ENCODE data around the gene PLA2G2D. TPM values are rescaled to one million over a fixed set of nuclear protein-coding genes. Genes with fewer than 3 reads are reported as not detected.

The PLA2G2D gene
- total RNA-seq, 1 experiment from 2014 or later, result not detected

DNA sequence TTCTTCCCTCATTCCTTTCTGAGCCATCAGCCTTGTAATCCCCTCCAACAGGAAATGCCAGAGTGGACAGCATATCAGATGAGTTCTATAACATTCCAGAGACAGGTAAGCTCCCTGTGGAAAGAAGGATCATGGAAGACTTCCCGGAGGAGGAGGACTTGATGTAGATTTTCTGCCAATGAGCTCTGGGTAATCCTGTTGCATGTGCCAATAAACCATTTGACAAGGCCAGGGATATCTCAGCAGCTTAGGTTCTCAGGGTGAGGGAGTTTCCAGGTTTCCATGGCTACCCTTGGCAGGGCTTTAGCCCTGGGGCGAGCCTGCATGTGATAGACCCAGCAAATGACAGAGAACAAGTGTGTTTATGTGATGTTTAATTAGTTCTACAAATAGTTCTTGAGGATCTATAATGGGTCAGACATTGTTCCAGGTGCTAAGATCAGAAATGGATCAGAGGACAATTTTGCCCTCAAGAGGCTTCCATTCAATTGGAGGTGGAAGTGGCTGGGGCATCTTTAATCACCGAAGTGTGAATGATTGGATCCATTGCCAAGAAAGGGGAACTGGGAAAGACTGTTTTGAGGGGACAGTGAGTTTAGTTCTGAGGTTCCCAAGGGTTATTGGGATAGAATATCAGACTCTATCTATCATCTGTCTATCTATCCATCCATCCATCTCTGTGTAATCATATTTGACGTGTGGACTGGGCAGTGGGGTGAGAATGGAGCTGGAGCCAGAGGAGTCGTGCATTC, 42.5 kb downstream of the PLA2G2D start:
- H3K4me3 Mint-ChIP-seq, result no peak overlapping the region
- Histone ChIP-seq H4K20me1 (ENCODE audit: control insufficient read depth, insufficient read depth, insufficient read length) (no peaks in the 10 kb centered on the region), H2BK15ac (ENCODE audit: low read depth, low read length) (no peak overlapping the region), H3K23ac (ENCODE audit: insufficient read length, low read depth, low read length) (no peak overlapping the region), H3K14ac (ENCODE audit: insufficient read depth, low read length) (no peak overlapping the region), H3K27me3 (ENCODE audit: insufficient read depth, low read length) (no peaks in the 10 kb centered on the region), H2BK12ac (ENCODE audit: insufficient read length, low read depth, low read length) (no peak overlapping the region), H3K4me2 (ENCODE audit: insufficient read depth, insufficient read length, low read length) (no peak overlapping the region), H3K79me1 (ENCODE audit: insufficient read depth, low read depth, low read length, poor library complexity, severe bottlenecking) (no peaks in the 10 kb centered on the region), H3K23me2 (ENCODE audit: insufficient read length, low read depth, low read length, poor library complexity, severe bottlenecking) (no peaks in the 10 kb centered on the region), H4K91ac (ENCODE audit: insufficient read length, low read depth, low read length) (no peak overlapping the region), H3K9me3 (ENCODE audit: control insufficient read depth, low read depth, low read length) (no peaks in the 10 kb centered on the region), H4K8ac (replicated peaks; ENCODE audit: insufficient read length, low read depth, low read length) (no peak overlapping the region), H3K56ac (ENCODE audit: insufficient read length, low read depth, low read length) (no peak overlapping the region), H3K18ac (ENCODE audit: insufficient read length, low read depth, low read length) (no peak overlapping the region), H2AFZ (ENCODE audit: low read length) (no peak overlapping the region), H2BK120ac (ENCODE audit: low read depth, low read length, poor library complexity, severe bottlenecking) (no peak overlapping the region), H4K5ac (ENCODE audit: insufficient read length, low read depth, low read length) (no peak overlapping the region), H3K27ac (ENCODE audit: insufficient read length, low read depth, low read length) (no peak overlapping the region), H2AK5ac (ENCODE audit: insufficient read length, low read length) (no peak overlapping the region), H3K4me1 (ENCODE audit: insufficient read depth, low read length) (no peaks in the 10 kb centered on the region), H3K9ac (ENCODE audit: extremely low read depth, insufficient read length, low read length) (no peak overlapping the region), H2BK5ac (ENCODE audit: insufficient read length, low read length) (no peak overlapping the region), H3K4ac (ENCODE audit: low read depth, low read length) (no peak overlapping the region), H3K79me2 (ENCODE audit: insufficient read depth, low read length) (no peaks in the 10 kb centered on the region), H3T11ph (ENCODE audit: low read length) (no peak overlapping the region), H2BK20ac (ENCODE audit: low read depth, low read length, poor library complexity, severe bottlenecking) (no peak overlapping the region)
- no peaks in the 10 kb centered on the region for H3K36me3 Mint-ChIP-seq (ENCODE audit: insufficient read depth in 1 of 3, low read depth in 3 of 3)
- no peaks in the 10 kb centered on the region for H3K9me3 Mint-ChIP-seq
- H3K4me1 Mint-ChIP-seq, result peaks cover 6 to 14% of the 10 kb centered on the region in 2 experiments
- peaks cover 5% of the 10 kb centered on the region for H3K27me3 Mint-ChIP-seq (ENCODE audit: low read depth)
- H3K27ac Mint-ChIP-seq, result no peak overlapping the region
- TF ChIP-seq, protein P1, sequence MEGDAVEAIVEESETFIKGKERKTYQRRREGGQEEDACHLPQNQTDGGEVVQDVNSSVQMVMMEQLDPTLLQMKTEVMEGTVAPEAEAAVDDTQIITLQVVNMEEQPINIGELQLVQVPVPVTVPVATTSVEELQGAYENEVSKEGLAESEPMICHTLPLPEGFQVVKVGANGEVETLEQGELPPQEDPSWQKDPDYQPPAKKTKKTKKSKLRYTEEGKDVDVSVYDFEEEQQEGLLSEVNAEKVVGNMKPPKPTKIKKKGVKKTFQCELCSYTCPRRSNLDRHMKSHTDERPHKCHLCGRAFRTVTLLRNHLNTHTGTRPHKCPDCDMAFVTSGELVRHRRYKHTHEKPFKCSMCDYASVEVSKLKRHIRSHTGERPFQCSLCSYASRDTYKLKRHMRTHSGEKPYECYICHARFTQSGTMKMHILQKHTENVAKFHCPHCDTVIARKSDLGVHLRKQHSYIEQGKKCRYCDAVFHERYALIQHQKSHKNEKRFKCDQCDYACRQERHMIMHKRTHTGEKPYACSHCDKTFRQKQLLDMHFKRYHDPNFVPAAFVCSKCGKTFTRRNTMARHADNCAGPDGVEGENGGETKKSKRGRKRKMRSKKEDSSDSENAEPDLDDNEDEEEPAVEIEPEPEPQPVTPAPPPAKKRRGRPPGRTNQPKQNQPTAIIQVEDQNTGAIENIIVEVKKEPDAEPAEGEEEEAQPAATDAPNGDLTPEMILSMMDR (conservative IDR thresholded peaks at IDR 0.05), result no peak
- WGBS (ENCODE audit: extremely low coverage, insufficient read length, low lambda C conversion rate), result no CpG with 5 or more reads among the region's 5 CpGs
- DNase-seq, result no peak

Measured in H9 (cell line).